NCI-H82 treated with DMSO at 0.1 percent for 48 hours (cell line): Measurements from ENCODE around the gene CACYBP.

Experiments
- DNase-seq: peaks from one replicate; lab custom pipeline; 2025; ENCODE audit not compliant: unreplicated experiment; lab: John Stamatoyannopoulos, UW

The CACYBP gene, protein sequence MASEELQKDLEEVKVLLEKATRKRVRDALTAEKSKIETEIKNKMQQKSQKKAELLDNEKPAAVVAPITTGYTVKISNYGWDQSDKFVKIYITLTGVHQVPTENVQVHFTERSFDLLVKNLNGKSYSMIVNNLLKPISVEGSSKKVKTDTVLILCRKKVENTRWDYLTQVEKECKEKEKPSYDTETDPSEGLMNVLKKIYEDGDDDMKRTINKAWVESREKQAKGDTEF

DNA sequence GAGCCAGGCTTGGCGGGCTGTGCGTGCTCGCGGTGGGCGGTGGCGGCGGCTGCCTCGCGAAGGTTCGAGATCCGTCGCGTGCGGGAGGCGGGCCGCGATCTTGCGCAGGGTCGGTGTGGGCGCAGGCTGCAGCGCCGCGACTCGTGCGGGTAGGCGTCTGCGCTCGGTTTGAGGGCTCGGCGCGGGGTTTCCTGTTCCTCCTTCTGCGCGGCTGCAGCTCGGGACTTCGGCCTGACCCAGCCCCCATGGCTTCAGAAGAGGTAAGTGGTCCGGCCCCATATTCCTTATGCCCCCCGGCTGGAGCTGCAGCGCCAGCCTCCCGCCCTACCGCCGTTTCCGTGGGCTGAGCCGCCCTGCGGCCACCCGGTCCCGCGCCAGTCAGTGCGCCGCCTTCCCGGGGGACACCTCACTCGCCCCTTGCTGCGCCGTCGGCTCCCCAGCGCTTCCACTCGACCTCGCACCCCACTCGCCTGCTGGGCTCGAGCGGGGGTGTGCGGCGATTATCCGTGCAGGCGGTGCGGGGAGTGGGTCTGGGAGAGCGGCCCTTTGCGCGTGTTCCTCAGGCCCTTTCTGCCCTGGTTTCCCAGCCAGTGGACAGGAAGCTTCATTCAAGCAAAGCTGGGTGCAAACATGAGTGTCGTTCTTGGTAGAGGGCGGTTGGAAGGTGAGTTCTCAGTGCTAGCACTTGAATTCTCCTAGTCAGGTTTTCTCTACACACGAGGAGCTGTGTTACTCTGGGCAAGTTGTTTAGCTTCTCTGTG, at the start of gene CACYBP:
Gene CACYBP, plus strand, starts transcription at position 12 of the 761 bp plus-strand sequence. Its CDS starts 234 bp downstream, at position 246.
- peak; percentile 34 for DNase-seq

DNA sequence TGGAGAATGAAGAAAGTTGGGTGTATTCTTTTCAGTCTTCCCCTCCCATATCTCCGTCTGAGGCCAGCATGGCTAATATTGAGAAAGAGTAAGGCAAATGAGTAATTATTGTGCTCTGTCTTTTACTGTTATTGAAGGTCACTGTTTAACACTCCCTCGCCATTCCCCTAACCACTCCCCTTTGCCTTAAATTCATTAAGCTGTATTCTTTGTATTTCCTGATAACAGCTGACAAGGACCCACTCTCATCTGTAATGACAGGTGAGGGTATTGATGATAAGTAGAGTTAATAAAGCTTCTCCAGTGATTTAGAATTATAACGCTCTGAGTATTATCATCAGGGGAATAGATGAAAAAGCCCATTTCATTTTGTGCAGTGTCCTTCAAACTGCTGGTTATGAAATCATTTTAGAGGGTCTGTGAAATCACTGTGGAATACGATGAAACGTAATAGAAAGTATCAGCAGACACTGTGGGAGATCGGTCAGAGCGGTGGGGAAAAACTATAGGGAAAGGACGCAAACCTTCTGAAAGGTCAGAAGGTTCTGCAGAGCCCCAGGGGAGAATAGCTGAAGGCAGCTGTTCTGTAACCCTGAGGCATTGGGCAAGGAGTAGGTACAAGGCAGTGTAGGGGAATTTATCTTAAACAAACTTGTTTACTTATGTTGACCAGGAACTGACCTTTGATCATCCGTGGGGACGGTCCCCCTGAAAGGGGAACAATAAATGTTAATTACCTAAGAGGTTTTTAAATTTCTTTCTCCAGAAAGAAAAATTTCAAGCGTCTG, 46.3 kb upstream of the CACYBP start:
- no peak for DNase-seq

DNA sequence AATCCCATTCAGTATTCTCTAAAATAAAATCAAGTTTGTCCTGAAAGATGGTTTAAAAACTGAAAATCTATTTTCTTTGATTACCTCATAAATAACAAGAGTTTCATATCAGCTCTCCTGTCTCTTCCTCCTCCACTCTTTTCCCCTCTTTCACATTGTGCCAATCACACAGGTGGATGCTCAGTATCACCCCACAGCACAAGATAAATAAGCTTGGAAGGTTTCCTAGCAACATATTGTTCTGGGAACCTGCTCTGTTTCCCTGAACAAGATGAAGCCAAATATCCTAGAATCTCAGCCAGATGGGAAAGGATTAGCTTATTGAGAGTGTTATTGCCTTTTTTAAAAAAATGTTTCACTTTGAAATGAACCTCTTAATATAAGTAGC, 45.7 kb upstream of the CACYBP start:
- no peak for DNase-seq

DNA sequence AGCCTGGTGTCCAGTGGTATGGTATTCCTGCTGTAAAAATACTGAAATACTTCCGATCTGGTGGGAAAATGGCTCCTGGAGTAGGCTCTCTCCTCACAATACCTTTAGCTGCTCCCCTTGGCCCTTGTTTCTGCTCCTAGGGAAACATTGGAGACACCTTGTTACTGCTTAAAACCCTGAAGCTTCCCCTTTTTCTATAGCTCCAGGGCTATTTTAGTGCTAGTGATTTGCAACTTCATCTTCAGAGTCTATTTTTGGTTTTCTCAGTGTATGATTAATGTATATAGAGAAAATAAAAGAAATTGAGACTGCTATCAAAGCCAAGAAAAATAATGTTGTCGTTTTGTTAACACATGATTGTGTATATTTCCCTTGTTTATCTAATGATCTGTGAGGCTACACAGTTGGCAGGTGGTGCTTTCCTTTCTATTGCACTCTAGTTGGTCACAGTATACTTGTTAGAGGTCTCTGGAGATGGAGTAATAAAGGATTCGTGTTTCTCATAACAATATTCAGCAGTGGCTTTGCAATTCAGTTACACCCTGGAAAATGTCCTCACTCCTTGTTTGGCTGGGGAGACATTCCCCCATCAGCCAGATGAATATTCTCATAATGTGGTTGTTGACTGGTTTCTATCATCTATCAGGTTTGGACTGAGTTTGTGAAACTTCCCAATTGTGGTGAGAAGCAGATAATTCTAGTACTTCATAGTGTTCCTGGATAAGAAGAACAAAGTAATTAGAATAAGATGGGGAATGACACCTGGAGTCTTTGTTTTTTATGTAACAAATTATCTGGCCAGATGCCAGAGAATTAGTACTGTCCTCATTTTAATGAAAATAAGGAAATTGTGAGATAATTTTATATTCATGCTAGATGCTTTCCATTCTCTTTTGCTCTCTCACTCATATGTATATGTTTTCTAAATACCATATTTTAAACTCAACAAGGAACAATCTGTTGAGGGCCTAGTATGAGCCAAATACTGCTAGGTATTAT, 44.8 kb upstream of the CACYBP start:
- DNase-seq: no peak

- no peak for DNase-seq
Observed at GRCh38 chr1:174956086-174956485, 43.7 kb upstream of the CACYBP start.

GRCh38 chr1:174956976-174957375, 42.8 kb upstream of the CACYBP start:
- no peak for DNase-seq

- no peak for DNase-seq
Observed at GRCh38 chr1:174957829-174958228, 41.9 kb upstream of the CACYBP start.

- no peak for DNase-seq
Observed at GRCh38 chr1:174958396-174958795, 41.4 kb upstream of the CACYBP start.

GRCh38 chr1:174960362-174960761, 39.4 kb upstream of the CACYBP start:
- DNase-seq: no peak

DNA sequence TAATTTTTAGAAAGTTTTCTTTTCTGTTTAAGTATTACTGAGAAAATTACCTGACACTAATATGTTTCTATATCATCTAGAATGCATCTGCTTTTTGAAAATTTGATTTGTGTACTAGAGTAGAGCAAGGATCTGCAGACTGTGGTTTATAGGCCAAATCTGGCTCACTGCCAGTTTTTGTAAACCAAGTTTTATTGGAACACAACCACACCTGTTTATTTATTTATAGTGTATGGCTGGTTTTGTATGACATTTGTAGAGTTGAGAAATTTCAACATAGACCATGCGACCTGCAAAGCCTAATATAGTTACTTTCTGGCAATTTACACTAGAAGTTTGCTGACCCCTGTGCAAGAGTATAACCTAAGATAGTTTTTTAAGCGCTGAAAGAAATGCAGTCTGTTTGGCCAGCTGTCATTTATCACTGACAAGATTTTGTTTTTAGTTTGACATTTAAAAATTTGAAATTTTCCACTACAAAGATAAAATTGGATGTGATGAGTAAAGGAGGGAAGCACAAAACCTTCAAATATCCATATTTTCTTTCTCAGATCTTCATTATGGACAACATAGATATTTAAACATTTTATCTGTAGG, 36.1 kb upstream of the CACYBP start:
- no peak for DNase-seq

DNA sequence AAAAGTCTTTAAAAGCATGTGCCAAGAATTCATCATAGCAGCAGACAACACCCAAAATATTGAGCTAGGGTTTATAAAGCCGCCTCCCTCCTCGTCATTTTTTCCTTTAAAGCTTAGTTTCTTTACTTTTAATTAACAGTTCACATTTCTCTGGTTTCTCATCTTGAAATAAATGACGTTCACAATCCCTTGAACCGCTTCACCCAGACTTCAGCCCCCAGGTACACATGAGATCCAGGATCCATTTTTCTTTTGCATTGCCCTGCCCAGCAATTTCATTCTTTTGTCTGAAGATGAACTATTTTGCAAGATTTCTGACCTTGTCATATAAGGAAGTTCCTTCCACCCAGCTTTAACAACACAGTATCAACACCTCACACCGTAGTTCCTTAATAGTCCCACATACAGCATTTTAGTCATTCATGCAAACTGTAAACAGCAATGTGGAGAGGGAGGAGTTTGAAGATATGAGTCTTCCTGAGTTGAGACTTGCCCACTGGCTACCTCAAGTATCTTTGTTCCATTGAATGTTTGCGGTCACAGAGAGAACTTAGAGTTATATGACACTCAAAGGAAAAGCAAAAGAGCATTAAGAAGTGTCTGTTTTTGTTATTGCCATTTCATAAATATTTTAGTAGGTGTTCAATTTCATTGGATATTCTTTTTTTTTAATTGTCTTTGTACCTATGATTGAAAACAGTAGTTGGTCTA, 35.3 kb upstream of the CACYBP start:
- no peak for DNase-seq

- DNase-seq: no peak
Observed at GRCh38 chr1:174964972-174965361, 34.8 kb upstream of the CACYBP start.

- DNase-seq: no peak
Observed at GRCh38 chr1:174965362-174966007, 34.3 kb upstream of the CACYBP start.

- no peak for DNase-seq
Observed at GRCh38 chr1:174966008-174966572, 33.7 kb upstream of the CACYBP start.

DNA sequence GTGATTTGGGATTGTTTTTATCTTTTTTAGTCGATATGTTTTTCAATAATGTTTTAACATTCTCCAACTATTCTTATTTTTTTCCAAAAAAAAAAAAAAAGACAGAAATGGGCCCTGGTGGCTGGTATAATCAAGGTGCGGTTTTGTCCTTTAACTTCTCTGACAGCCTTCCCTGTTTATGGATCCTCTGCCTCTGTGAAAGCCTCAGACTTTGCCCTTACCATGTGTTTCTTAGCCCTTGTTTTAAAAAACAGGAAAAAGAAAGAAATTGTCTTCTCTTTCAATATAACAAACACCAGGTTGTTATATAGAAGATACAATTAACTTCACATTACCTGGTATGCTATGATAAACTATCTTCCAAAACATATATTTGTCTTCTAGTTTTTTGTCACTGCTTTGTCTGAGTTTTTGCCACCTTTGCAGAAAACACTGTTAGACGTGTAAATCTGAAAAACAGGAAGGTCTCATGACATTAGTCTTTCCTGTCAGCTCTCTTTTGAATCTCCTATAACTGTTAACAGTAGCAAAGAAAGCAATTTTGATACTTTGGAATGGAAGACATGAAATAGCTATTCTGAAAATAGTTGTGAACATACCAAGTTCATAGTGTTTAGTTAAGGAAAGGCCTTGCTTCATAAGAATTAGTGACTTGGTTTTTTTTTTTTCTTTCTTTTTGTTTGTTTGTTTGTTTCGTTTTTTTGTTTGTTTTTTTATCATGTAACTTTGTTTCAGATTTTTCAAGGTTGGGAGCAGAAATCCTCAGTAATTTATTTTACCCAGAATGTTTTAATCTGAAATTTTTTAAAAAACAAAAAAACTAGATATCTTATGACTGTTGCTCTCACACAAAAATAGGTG, 31.7 kb upstream of the CACYBP start:
- no peak for DNase-seq

- DNase-seq: no peak
Observed at GRCh38 chr1:174968750-174969244, 30.9 kb upstream of the CACYBP start.

GRCh38 chr1:174969977-174970376, 29.8 kb upstream of the CACYBP start:
- DNase-seq: no peak

DNA sequence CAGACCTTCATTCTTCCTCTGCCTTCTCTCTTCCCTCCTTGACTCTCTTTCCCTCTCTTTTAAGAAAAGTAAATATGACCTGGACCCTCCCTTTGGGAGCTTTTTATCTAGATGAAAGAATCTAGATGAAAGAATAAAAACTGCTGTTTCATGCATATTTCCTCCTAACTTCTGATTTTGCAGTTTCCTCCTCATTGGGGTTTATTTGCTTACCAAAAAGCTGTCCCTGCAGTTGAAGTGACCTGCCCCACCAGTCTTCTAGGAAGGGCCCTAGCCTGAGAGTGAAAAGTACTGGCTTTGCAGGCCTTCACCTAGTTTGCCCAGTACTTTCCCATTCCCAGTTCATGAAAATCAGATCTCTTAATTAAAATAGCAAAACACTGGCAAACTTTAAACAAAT, 28.3 kb upstream of the CACYBP start:
- no peak for DNase-seq
